DMS153 treated with DMSO at 0.1 percent for 48 hours (cell line): ENCODE results near the gene SCRN1.
"Not testable (repeated sequence)": the region's sequence is repeated elsewhere in the genome, so short reads cannot be mapped to it uniquely, and the experiment has no call there.

Experiments used
- DNase-seq: peaks from one replicate; lab custom pipeline; 2025; ENCODE audit not compliant: unreplicated experiment; lab: John Stamatoyannopoulos, UW

The SCRN1 gene

GRCh38 chr7:29892231-29892630, 97.4 kb downstream of the SCRN1 start:
- DNase-seq: no peak

GRCh38 chr7:29891766-29892165, 97.8 kb downstream of the SCRN1 start:
- DNase-seq: no peak

DNA sequence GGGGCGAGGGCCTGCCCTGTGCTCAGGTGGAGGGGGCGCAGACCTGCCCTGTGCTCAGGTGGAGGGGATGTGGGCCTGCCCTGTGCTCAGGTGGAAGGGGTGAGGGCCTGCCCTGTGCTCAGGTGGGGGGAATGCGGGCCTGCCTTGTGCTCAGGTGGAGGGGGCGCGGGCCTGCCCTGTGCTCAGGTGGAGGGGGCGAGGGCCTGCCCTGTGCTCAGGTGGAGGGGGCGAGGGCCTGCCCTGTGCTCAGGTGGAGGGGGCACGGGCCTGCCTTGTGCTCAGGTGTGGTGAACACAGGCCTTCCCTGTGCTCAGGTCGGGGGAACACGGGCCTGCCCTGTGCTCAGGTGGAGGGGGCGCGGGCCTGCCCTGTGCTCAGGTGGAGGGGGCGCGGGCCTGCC, 98.8 kb downstream of the SCRN1 start:
- DNase-seq: not testable (repeated sequence)

DNA sequence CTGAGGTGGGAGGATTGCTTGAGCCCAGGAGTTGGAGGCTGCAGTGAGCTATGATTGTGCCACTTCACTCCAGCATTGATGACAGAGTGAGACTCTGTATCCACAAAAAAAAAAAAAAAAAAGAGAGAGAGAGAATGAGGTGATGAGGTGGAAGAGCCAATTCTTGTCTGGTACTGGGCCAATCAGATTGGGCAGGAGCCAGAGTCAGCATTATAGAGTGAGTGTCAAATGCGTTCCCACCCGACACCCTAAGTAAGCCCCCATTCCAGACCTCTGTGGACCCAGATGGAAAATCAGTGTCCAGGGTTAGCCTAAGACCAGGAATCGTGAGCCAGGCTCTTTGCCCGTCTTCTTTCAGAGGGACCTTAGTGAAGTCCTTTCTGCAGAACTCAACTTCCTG, 99.3 kb downstream of the SCRN1 start:
- DNase-seq: no peak

GRCh38 chr7:29889288-29889687, 100.3 kb downstream of the SCRN1 start:
- no peak for DNase-seq

DNA sequence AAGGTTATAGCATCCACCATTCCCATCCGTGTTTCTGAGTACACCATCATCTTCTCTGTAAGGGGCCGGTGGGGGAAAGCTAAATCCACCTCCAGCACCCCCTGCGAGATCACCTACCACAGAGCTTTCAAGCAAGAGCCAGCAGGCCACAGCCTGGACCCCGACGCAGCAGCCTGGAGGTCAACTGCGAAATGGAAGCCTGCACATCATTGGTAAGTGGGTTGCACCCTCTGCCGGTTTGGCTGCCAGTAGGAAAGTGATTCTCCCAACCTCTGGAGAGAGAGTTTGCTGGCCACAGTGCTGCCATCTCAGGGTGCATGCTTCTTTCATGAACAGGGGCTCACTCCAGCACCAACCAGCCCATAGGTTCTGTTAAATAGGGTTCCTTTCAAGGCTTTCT, 101.6 kb downstream of the SCRN1 start:
- DNase-seq: no peak

GRCh38 chr7:29886827-29887226, 102.8 kb downstream of the SCRN1 start:
- DNase-seq: no peak

GRCh38 chr7:29885626-29886025, 104.0 kb downstream of the SCRN1 start:
- no peak for DNase-seq

DNA sequence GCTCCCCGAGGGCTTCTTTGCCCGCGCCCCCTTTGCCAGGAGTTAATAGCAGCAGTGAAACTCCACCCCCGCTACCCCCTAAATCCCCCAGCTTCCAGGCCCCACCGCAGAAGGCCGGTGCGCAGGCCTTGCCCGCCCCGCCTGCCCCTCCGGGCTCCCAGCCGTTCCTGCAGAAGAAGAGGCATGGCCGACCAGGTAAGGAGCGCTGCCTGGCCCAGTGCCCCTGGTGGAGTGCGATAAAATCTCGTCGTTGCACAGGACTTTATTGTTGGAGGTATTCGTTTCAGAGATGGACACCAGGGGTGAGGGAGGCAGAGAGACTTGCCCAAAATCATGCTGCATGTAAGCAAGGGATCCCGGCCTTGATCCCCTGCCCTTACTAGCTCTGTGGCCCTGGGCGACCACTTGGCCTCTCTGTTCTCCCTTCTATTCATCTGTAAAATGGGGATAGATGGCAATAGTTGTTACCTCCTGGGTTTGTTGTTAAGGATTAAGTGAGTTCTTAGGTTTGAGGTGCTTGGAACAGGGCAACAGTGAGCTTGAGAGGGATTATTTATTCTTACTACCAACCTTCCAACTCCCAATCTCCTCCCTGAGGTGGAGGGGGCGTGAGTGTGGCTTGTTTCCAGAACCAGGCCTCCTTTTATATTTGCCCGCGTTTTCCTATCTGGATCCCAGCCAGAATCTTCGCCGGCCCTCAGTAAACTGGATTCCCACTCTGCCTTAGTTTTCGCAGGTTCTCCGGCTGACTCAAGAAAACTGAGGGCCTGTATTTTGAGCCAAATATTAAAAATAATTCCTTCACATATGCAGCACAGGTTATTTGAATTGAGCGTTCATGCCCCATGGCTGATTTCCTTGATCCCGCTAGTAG, 105.0 kb downstream of the SCRN1 start:
- peak; percentile 78 for DNase-seq

DNA sequence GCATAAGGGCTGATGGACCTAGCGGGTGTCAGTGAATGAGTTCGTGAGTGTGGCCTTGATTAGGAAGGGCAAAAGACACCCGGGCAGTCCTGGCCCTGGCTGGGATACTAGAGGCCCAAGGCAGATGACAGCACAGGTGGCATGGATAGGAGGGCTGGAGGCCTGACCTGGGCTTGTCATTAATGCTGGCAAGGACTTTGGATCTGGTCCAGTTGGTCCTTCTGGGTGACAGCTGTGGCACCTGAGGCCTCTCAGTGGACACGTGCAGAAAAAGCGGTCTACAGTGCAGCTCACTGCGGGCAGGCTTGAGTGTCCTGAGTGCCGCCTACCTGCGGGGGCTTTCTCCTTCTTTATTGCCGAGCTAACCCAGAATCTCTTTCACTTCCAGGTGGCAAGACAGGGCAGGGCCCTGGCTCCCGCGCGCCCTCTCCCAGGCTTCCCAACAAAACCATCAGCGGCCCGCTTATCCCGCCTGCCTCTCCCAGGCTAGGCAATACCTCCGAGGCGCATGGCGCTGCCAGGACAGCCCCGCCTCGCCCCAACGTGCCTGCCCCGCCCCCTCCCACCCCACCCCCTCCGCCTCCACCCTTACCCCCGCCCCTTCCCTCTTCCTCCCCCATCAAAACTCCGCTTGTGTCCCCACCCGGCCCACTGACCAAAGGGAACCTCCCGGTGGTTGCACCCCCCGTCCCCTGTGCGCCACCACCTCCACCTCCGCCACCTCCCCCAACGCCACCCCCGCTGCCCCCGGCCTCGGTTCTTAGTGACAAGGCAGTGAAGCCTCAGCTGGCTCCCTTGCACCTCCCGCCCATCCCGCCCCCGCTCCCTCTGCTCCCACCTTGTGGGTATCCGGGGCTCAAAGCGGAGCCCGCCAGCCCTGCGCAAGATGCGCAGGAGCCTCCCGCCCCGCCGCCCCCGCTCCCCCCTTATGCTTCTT, 105.9 kb downstream of the SCRN1 start:
- peak; percentile 73 for DNase-seq

DNA sequence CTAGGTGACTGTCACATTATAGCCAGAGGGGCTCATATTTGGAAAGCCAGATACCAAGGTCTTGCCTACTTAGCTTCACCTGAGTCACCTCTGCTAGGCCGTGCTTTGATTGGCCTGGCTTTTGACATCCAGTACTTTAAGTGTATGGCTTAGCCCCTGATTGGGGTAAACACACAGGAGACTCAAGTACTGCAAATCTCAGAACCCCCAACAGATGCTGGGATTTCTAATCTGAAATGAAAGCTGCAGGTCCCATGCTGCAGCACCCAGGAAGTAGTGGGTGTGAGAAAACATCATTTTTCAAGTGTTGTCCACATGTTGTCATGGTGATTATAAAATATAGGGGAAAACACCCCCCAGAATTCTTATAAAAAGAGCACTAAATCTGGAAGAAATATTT, 107.1 kb downstream of the SCRN1 start:
- DNase-seq: no peak

- DNase-seq: peak; percentile 34
These were observed 107.9 kb downstream of the SCRN1 start for GRCh38 chr7:29881724-29882123.

DNA sequence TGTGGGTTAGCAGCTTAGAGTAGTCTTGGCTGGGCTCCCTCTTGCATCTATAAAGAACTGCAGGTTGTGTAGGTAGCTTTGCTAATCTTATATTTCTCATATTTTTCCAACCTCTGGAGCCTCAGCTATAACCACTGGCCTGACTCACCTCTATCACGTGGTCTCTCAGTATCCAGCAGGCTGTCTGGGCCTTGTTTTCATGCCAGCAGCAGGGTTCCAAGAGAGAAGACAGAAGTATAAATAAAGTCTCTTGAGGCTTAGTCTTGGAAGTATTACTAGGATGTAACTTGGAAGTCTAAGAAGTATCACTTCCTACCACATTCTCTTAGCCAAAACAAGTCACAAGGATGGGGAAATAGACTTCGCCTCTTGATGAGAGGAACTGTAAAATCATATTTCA, 110.0 kb downstream of the SCRN1 start:
- no peak for DNase-seq

DNA sequence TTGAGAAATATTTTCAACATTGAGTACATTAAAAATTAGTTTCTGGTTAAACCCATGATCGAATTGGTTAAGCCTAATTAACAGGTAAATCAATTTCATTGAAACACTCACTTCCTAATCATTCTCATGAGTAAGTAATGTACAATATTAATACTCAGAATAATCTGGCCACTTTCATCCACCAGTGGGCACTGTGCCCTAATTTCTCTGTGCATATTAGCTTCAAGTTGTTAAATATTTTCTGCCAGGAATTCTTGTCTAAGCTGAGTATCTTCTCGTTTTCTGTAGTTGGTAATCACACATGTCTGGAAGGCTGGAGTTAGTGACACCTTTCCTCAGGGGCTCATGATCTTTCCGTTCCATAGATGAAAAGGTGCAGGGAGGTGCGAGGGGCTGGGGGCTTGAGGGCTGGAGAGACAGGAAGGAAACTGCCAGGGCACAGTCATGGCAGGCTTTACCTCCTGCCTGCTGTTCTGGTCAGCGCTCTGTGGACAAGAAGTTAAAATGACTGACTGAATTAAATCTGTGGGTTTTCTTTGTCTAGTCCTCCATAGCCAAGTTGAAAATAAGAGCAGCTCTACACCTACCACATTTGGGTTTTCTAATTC, 111.4 kb downstream of the SCRN1 start:
- DNase-seq: peak; percentile 45

DNA sequence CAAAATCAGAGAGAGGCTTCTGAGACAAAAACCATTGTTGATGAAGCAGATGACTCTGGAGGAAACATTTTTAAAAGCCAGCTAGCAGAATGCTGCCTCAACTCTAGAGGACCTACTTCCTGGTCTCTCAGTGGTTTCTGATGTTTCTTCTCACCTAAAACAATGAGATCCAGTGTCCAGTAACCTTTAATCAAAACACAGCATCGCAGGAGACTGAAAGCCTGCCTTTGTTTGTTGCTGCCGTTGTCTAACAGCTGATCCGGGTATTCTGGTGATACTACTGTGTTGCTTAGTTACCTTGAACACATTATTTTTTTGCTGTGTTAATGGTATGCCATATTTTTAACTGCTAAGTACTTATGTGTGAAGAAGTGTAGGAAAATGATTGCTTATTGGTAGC, 112.4 kb downstream of the SCRN1 start:
- peak; percentile 62 for DNase-seq

- DNase-seq: no peak
These were observed 113.9 kb downstream of the SCRN1 start for GRCh38 chr7:29875741-29876140.

- DNase-seq: no peak
These were observed 115.8 kb downstream of the SCRN1 start for GRCh38 chr7:29873644-29874294.

- no peak for DNase-seq
These were observed 117.7 kb downstream of the SCRN1 start for GRCh38 chr7:29871787-29872398.
